ENCODE measurements around the gene KCNK4. TPM values are rescaled to one million over a fixed set of nuclear protein-coding genes. Genes with fewer than 3 reads are reported as not detected.

Gene KCNK4
- total RNA-seq, 2 experiments from 2014 or later, result 0.29 TPM; not detected in 1

Small RNA genes within 50 kb of the gene (microRNA-seq; reads per million reads assigned to microRNA genes)
- 1.3 reads per million for gene MIR7155

Other genes starting within 250 kb of the KCNK4 start
- gene MACROD1, start 125.2 kb upstream of the KCNK4 start, total RNA-seq, result 10 to 100 TPM; 10.1 to 12.3 TPM
- gene STIP1, start 105.1 kb upstream of the KCNK4 start, total RNA-seq, result 100 to 1,000 TPM; 303 to 410 TPM
- 100 to 1,000 TPM; 210 to 217 TPM for gene FERMT3, start 84.6 kb upstream of the KCNK4 start, total RNA-seq
- gene TRPT1, start 65.1 kb upstream of the KCNK4 start, total RNA-seq, result 10 to 100 TPM; 33.4 to 37.1 TPM
- gene NUDT22, start 65.0 kb upstream of the KCNK4 start, total RNA-seq, result 10 to 100 TPM; 83.8 to 84.1 TPM
- gene DNAJC4, start 60.8 kb upstream of the KCNK4 start, total RNA-seq, result 10 to 100 TPM; 29.7 to 37.0 TPM
- gene VEGFB, start 56.7 kb upstream of the KCNK4 start, total RNA-seq, result 10 to 100 TPM; 53.4 to 54.8 TPM
- gene FKBP2, start 50.2 kb upstream of the KCNK4 start, total RNA-seq, result 10 to 100 TPM; 23.4 to 23.9 TPM
- 100 to 1,000 TPM; 142 to 177 TPM for gene PPP1R14B, start 44.4 kb upstream of the KCNK4 start, total RNA-seq
- gene PLCB3, start 39.8 kb upstream of the KCNK4 start, total RNA-seq, result 10 to 100 TPM; 18.1 to 20.4 TPM
- 10 to 100 TPM; 35.6 to 36.1 TPM for gene BAD, start 6.6 kb upstream of the KCNK4 start, total RNA-seq
- gene GPR137, start 5.5 kb upstream of the KCNK4 start, total RNA-seq, result 10 to 100 TPM; 32.9 to 46.0 TPM
- not detected for gene CATSPERZ, start 9.1 kb downstream of the KCNK4 start, total RNA-seq
- gene ESRRA, start 14.2 kb downstream of the KCNK4 start, total RNA-seq, result 10 to 100 TPM; 46.6 to 54.0 TPM
- gene TRMT112, start 26.3 kb downstream of the KCNK4 start, total RNA-seq, result 100 to 1,000 TPM; 134 to 153 TPM
- gene PRDX5, start 26.8 kb downstream of the KCNK4 start, total RNA-seq, result 100 to 1,000 TPM; 125 to 163 TPM
- gene CCDC88B, start 48.9 kb downstream of the KCNK4 start, total RNA-seq, result 100 to 1,000 TPM; 152 to 164 TPM
- 10 to 100 TPM; 31.1 to 41.9 TPM for gene RPS6KA4, start 67.9 kb downstream of the KCNK4 start, total RNA-seq